OCI-LY1 (cell line): ENCODE results near the gene STAT5B.

ENCODE experiments used
- EZH2 ChIP-seq: fragments of 200-600 bp; sonication (generic), shearing (Covaris generic); IDR thresholded peaks from 2 replicates; pipeline ENCODE4 v1.8.0; 2017; ENCODE audit warnings: borderline replicate concordance, mixed run types, mild to moderate bottlenecking, antibody characterized with exemption, low read length, moderate library complexity, mixed read lengths
- TF ChIP-seq, protein P1 (sequence below): fragments of 200-600 bp; sonication (generic), shearing (Covaris generic); IDR thresholded peaks from 2 replicates; pipeline ENCODE4 v1.5.1; 2017; ENCODE audit warnings: mild to moderate bottlenecking, antibody characterized with exemption, low read length, moderate library complexity, mixed read lengths

GRCh38 chr17:42155614-42156045 lies 120.6 kb downstream of the STAT5B start:
- TF ChIP-seq, protein P1, sequence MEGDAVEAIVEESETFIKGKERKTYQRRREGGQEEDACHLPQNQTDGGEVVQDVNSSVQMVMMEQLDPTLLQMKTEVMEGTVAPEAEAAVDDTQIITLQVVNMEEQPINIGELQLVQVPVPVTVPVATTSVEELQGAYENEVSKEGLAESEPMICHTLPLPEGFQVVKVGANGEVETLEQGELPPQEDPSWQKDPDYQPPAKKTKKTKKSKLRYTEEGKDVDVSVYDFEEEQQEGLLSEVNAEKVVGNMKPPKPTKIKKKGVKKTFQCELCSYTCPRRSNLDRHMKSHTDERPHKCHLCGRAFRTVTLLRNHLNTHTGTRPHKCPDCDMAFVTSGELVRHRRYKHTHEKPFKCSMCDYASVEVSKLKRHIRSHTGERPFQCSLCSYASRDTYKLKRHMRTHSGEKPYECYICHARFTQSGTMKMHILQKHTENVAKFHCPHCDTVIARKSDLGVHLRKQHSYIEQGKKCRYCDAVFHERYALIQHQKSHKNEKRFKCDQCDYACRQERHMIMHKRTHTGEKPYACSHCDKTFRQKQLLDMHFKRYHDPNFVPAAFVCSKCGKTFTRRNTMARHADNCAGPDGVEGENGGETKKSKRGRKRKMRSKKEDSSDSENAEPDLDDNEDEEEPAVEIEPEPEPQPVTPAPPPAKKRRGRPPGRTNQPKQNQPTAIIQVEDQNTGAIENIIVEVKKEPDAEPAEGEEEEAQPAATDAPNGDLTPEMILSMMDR: no peak
- TF ChIP-seq EZH2: no peak
